ENCODE results near the gene RAPGEF6.
A peak's percentile ranks its signal among the peaks of the same experiment; 100 is the strongest.

RAPGEF6 gene

DNA sequence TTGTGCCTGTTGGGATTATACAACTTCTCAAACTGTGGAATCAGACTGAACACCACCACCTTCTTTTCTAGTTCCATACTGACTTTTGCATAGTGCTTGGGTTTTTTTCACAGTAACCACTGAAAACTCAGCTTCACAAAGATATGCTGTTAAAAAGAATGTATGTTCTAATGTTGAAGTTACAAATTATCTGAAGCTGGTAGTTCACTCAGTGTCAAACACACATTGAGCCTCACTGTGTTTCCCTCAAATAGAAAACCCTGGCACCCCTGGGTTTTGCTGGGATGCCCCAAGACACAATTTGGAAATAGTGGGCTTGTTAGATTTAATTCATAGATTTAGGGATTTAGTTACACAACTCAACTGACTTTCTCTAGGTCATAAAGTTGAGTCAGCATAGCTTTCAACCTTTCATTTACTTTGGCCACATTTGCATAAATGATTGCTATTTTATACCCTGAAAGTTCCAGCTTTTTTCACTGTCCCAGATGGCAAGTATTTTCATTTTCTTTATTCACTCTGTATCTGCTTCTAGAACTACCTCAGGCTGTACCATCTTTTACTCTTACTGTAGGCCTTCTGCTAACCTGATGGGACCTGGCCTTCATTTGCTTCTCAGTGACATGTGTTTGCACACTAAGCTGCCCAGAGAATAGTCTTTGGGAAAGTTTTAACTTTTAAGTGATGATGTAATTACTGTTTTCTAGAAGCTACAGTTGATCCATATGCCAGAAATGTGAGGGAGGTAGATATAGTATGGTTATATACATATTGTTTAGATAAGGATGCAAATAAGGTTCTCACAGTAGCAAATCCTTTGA is 256.1 kb downstream of the RAPGEF6 start:
- H3K27ac ChIP-seq (ENCODE audit: low read depth, low read length, severe bottlenecking), result peak overlapping the region; percentile 46
- peaks cover 2% of the 10 kb centered on the region for H3K36me3 ChIP-seq (ENCODE audit: control insufficient read depth, insufficient read depth, low read length)

GRCh38 chr5:131377785-131378325 is 257.2 kb downstream of the RAPGEF6 start:
- peaks cover 2% of the 10 kb centered on the region for H3K36me3 ChIP-seq (ENCODE audit: control insufficient read depth, insufficient read depth, low read length)
- H3K9me3 ChIP-seq (ENCODE audit: control insufficient read depth, low read length), result no peaks in the 10 kb centered on the region
- peak overlapping the region; percentile 32 for H3K27ac ChIP-seq (ENCODE audit: low read depth, low read length, severe bottlenecking)
- H3K4me3 ChIP-seq (ENCODE audit: extremely low read depth, insufficient read depth, low read length, poor library complexity, severe bottlenecking), result no peak overlapping the region
- H3K4me1 ChIP-seq (ENCODE audit: control insufficient read depth, insufficient read depth, low read length, poor library complexity, severe bottlenecking), result peaks cover 40% of the 10 kb centered on the region
- WGBS, 2 experiments (ENCODE audit: insufficient coverage in 2 of 2), result no CpG with 5 or more reads among the region's 2 CpGs

More for the DNA sequence above, 256.1 kb downstream of the RAPGEF6 start:
- H3K4me1 ChIP-seq (ENCODE audit: control insufficient read depth, insufficient read depth, low read length, poor library complexity, severe bottlenecking), result peaks cover 40% of the 10 kb centered on the region
- no peaks in the 10 kb centered on the region for H3K9me3 ChIP-seq (ENCODE audit: control insufficient read depth, low read length)
- no peak overlapping the region for H3K4me3 ChIP-seq (ENCODE audit: extremely low read depth, insufficient read depth, low read length, poor library complexity, severe bottlenecking)

- Histone ChIP-seq H3K4me3 (ENCODE audit: extremely low read depth, insufficient read depth, low read length, poor library complexity, severe bottlenecking) (no peak overlapping the region), H3K4me1 (ENCODE audit: control insufficient read depth, insufficient read depth, low read length, poor library complexity, severe bottlenecking) (peaks cover 36% of the 10 kb centered on the region), H3K9me3 (ENCODE audit: control insufficient read depth, low read length) (no peaks in the 10 kb centered on the region), H3K36me3 (ENCODE audit: control insufficient read depth, insufficient read depth, low read length) (peaks cover 2% of the 10 kb centered on the region), H3K27ac (ENCODE audit: low read depth, low read length, severe bottlenecking) (peak overlapping the region; percentile 32)
- WGBS, 2 experiments (ENCODE audit: insufficient coverage in 2 of 2), result 91 to 100% methylated on average over 2 to 6 of the region's 6 CpGs
Measured at GRCh38 chr5:131377346-131377745, 257.7 kb downstream of the RAPGEF6 start.

- H3K27ac ChIP-seq (ENCODE audit: low read depth, low read length, severe bottlenecking), result no peak overlapping the region
- peaks cover 2% of the 10 kb centered on the region for H3K36me3 ChIP-seq (ENCODE audit: control insufficient read depth, insufficient read depth, low read length)
- WGBS, 2 experiments (ENCODE audit: insufficient coverage in 2 of 2), result 100% methylated on average over 1 of the region's 2 CpGs
Measured at GRCh38 chr5:131375351-131375750, 259.7 kb downstream of the RAPGEF6 start.

More at GRCh38 chr5:131375351-131375750, 259.7 kb downstream of the RAPGEF6 start:
- no peak overlapping the region for H3K4me3 ChIP-seq (ENCODE audit: extremely low read depth, insufficient read depth, low read length, poor library complexity, severe bottlenecking)
- no peaks in the 10 kb centered on the region for H3K9me3 ChIP-seq (ENCODE audit: control insufficient read depth, low read length)
- H3K4me1 ChIP-seq (ENCODE audit: control insufficient read depth, insufficient read depth, low read length, poor library complexity, severe bottlenecking), result peaks cover 27% of the 10 kb centered on the region

All from mesodermal cell (in vitro differentiated cells).